BE2C (cell line): ENCODE results near the gene CRTC3.
"Not testable (repeated sequence)": the region's sequence is repeated elsewhere in the genome, so short reads cannot be mapped to it uniquely, and the experiment has no call there.

Experiments used
- DNase-seq: peaks from one replicate; pipeline ENCODE4 v3.0.0-alpha.2; 2020
- H3K27me3 ChIP-seq: fragments of 250-450 bp; sonication (Bioruptor Pico); 2 replicates; pipeline ENCODE4 v1.5.1; 2020; ENCODE audit warnings: mild to moderate bottlenecking
- H3K36me3 ChIP-seq: fragments of 250-450 bp; sonication (Bioruptor Pico); 2 replicates; pipeline ENCODE4 v1.5.1; 2020; ENCODE audit warnings: mild to moderate bottlenecking
- H3K4me1 ChIP-seq: fragments of 250-450 bp; sonication (Bioruptor Pico); 2 replicates; pipeline ENCODE4 v1.5.1; 2020
- H3K4me3 ChIP-seq: 2 replicates; pipeline ENCODE4 v1.5.1; 2011; ENCODE audit warnings: low read depth, low read length
- H3K9me3 ChIP-seq: fragments of 250-450 bp; sonication (Bioruptor Pico); 2 replicates; pipeline ENCODE4 v1.5.1; 2020
- CTCF ChIP-seq: IDR thresholded peaks from 2 replicates; pipeline ENCODE4 v1.5.1; 2012; ENCODE audit warnings: mild to moderate bottlenecking, low read depth, low read length

Gene CRTC3

GRCh38 chr15:90650956-90651689 lies 121.4 kb downstream of the CRTC3 start:
- Histone ChIP-seq H3K4me3 (no peak overlapping the region), H3K9me3 (no peaks in the 10 kb centered on the region), H3K27me3 (no peaks in the 10 kb centered on the region), H3K36me3 (no peaks in the 10 kb centered on the region), H3K4me1 (peaks cover 3% of the 10 kb centered on the region)
- no peak for DNase-seq
- TF ChIP-seq CTCF = no peak

GRCh38 chr15:90654233-90655136 lies 124.8 kb downstream of the CRTC3 start:
- H3K27me3 ChIP-seq = no peaks in the 10 kb centered on the region
- H3K9me3 ChIP-seq = no peaks in the 10 kb centered on the region
- no peaks in the 10 kb centered on the region for H3K36me3 ChIP-seq
- TF ChIP-seq CTCF = no peak
- no peaks in the 10 kb centered on the region; the same call in 1 of the 2 replicates for H3K4me1 ChIP-seq
- no peak for DNase-seq
- H3K4me3 ChIP-seq = no peak overlapping the region

DNA sequence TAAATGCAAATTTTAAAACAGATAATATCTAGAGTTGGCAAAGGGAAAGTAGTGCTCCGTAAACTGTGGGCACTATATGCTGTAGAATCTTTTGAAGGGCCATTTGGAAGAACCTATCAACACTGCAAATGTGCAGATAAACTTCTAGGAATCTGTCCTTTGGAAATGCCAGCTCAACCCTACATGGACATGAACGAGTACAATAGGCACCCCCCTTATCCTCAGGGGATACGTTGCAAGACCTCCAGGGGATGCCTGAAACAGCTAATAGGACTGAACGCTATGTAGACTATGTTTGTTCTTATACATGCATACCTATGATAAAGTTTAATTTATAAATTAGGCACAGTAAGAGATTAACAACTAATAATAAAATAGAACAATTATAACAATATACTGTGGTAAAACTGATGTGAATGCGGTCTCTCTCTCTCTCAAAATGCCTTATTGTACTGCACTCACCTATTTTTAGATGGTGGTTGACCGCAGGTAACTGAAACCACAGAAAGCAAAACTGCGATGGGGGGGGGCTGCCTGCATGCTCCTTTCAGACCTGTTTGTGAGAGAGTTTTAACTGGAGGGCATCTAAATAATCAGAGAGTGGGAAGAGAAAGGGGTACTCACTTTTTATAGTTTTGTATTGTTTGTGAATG lies 127.9 kb downstream of the CRTC3 start:
- not testable (repeated sequence) for H3K4me1 ChIP-seq, H3K9me3 ChIP-seq, H3K4me3 ChIP-seq, H3K36me3 ChIP-seq, DNase-seq, H3K27me3 ChIP-seq

GRCh38 chr15:90659481-90659880 lies 129.8 kb downstream of the CRTC3 start:
- no peaks in the 10 kb centered on the region for H3K27me3 ChIP-seq
- no peak overlapping the region for H3K4me3 ChIP-seq

DNA sequence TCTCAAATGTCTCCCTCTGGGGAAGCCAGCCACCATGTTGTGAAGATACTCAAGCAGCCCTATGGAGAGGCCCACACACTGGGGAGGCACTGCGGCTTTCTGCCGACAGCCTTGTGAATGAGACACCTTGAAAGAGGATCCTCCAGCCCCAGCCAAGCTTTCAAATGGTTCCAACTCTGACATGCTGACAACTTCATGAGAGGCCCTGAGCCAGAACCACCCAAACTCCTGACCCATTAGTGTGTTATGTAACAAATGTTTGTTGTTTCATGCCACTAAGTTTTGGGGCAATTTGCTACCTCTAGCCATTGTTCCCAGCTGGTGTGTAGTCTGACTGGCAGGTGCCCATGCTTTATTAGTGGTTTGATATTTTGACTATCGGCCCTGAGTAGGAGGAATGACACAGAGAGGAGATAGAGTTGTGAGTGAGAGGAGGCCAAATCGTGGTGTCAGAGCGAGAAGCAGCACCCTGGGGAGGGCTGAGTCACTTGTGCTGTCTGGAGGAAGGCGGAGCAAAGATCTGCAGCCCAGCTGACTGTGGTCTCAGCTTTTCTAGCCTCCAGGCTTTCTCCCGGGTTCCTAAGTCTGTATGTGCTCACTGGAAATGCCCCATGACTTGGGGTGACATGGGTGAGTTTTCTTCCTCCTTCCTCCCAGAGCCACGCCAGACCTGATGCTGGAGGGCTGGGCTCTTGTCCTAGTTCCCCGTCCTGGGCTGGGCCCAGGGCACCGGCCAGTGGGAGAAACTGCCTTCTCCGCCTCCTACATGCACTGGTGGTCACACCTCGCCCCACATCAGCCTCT lies 130.7 kb downstream of the CRTC3 start:
- Histone ChIP-seq H3K4me1 (no peaks in the 10 kb centered on the region; the same call in 1 of the 2 replicates), H3K9me3 (no peaks in the 10 kb centered on the region), H3K36me3 (no peaks in the 10 kb centered on the region), H3K4me3 (no peak overlapping the region), H3K27me3 (no peaks in the 10 kb centered on the region)
- DNase-seq = peak; percentile 49
- TF ChIP-seq CTCF = no peak

More at GRCh38 chr15:90659481-90659880, 129.8 kb downstream of the CRTC3 start:
- Histone ChIP-seq H3K36me3 (no peaks in the 10 kb centered on the region), H3K9me3 (no peaks in the 10 kb centered on the region), H3K4me1 (no peaks in the 10 kb centered on the region; the same call in 1 of the 2 replicates)
- DNase-seq = no peak
- no peak for TF ChIP-seq CTCF

DNA sequence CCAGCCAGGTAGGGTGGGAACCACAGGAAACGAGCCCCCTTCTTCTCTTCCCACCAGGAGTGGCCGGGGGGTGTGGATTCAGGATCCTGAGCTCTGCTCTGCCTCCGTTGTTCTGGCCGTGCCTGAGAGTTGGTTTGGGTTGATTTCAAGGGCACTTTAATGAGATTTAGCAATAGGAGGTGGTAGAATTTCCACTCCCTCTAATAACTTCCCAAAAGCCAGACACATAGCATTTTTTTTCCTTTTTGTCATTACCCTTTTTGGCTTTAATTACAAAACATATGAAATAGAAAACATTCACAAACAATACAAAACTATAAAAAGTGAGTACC lies 131.2 kb downstream of the CRTC3 start:
- not testable (repeated sequence) for H3K4me3 ChIP-seq, H3K9me3 ChIP-seq, H3K36me3 ChIP-seq, DNase-seq, H3K27me3 ChIP-seq, H3K4me1 ChIP-seq

- not testable (repeated sequence) for H3K4me1 ChIP-seq, H3K9me3 ChIP-seq, H3K27me3 ChIP-seq, H3K4me3 ChIP-seq, DNase-seq, H3K36me3 ChIP-seq
Observed at GRCh38 chr15:90664081-90664461, 134.3 kb downstream of the CRTC3 start.
